ENCODE data around the gene STK36.

The STK36 gene

DNA sequence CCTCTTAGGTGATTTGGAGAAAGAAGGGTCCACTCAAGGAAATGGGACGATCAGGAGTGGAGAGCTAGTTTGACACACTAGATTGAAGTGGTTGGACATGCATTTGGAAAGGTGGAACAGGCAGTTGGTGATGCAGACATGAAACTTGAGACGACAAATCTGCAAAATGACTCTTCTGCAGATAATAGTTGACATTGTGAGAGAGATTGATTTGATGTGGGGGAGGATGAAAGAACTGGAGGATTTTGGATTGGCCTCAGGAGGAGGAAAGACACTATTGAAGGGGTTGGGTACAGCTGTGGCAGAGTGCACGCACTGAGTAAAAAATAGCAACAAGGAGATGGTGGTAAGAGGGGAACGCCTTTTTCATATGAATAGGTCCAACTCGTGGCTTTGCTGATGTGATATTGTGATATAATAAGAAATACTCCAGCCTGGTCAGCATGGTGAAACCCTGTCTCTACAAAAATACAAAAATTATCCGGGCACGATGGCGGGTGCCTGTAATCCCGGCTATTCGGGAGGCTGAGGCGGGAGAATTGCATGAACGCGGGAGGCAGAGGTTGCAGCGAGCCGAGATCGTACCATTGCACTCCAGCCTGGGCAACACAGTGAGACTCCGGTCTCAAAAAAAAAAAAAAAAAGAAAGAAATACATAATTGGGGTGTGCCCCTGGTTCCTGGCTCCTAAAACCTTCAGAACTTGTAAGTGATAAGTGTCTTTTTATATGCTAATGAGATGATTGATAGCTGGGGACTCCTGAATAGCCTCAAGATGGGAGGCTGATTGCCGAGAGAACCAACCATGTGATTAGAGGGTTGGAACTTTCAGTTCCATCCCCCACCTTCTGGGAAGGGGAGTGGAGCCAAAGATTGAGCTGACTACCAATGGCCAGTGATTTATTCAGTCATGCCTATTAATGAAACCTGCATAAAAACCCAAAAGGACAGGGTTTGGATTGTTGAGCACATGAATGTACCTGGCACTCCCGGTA is 48.5 kb downstream of the STK36 start:
- DNase-seq (ENCODE audit: low read depth): no peak

GRCh38 chr2:218721488-218721887 is 49.6 kb downstream of the STK36 start:
- no peak for DNase-seq (ENCODE audit: low read depth)

DNA sequence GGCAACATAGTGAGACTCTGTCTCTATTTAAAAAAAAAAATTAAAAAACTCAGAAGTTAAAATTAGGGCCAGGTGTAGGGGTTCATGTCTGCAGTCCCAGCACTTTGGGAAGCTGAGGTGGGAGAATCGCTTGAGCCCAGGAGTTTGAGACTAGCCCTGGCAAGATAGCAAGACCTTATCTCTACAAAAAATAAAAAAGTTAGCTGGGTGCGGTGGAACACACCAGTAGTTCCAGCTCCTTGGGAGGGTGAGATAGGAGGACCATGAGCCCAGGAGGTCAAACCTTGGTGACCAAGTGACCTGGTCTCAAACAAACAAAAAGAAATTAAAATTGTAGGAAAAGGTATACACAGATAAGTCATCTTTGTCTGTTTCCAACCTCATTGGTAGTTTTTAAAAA is 50.0 kb downstream of the STK36 start:
- no peak for DNase-seq (ENCODE audit: low read depth)

DNA sequence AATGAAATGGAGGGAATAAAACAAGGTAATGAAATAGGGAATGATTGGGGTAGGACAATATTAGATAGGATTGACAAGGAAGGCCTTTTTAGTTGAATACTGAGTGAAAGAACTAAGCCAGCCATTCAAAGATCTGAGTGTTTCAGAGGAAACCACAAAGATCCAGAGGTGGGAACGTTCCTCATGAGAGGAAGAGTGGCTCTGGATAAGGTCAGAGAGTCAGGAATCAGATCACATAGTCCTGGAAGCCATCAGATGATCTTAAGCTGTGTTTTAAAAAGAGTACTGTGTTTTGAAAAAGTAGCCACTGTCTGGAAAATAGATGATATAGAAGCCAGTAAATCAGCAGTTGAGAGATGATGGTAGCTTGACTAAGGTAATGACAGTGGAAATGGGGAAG is 50.5 kb downstream of the STK36 start:
- DNase-seq (ENCODE audit: low read depth): no peak

- no peak for DNase-seq (ENCODE audit: low read depth)
These were observed 51.2 kb downstream of the STK36 start for GRCh38 chr2:218722876-218723785.

- no peak for DNase-seq (ENCODE audit: low read depth)
These were observed 54.2 kb downstream of the STK36 start for GRCh38 chr2:218726004-218726574.

GRCh38 chr2:218727502-218728165 is 55.7 kb downstream of the STK36 start:
- DNase-seq (ENCODE audit: low read depth): no peak

DNA sequence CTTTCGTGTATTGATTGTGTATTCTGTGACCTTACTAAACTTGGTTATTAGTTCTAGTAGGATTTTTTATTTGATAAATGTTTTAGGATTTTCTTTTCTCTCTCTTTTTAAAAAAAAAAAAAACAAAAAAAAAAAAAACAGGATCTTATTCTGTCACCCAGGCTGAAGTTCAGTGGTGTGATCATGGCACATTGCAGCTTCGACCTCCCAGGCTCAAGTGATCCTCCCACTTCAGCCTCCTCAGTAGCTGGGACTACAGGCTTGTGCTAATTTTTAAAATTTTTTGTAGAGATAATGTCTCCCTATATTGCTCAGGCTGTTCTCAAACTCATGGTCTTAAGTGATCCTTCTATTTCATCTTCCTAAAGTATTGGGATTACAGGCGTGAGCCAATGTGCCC is 57.8 kb downstream of the STK36 start:
- no peak for DNase-seq (ENCODE audit: low read depth)

- DNase-seq (ENCODE audit: low read depth): no peak
These were observed 60.3 kb downstream of the STK36 start for GRCh38 chr2:218732052-218732760.

DNA sequence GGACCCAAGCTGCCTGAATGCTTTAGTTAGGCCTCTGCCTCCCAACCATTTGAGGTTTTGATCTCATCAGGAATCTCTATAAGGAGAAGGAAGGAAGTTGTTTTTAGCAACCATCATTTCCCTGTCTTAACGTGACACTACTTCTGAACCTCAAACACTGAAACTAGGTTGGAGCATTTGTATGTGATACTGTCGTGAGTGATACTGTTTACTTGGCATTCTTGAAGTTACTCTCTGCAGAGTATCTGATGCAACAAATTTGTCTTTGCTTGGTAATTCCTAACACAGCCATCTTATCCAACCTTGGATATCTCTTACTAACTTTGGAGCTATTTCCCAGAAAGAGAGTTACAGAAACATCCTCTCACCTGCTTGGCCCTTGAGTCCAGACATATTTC is 60.9 kb downstream of the STK36 start:
- no peak for DNase-seq (ENCODE audit: low read depth)

- DNase-seq (ENCODE audit: low read depth): no peak
These were observed 61.5 kb downstream of the STK36 start for GRCh38 chr2:218733171-218734021.

DNA sequence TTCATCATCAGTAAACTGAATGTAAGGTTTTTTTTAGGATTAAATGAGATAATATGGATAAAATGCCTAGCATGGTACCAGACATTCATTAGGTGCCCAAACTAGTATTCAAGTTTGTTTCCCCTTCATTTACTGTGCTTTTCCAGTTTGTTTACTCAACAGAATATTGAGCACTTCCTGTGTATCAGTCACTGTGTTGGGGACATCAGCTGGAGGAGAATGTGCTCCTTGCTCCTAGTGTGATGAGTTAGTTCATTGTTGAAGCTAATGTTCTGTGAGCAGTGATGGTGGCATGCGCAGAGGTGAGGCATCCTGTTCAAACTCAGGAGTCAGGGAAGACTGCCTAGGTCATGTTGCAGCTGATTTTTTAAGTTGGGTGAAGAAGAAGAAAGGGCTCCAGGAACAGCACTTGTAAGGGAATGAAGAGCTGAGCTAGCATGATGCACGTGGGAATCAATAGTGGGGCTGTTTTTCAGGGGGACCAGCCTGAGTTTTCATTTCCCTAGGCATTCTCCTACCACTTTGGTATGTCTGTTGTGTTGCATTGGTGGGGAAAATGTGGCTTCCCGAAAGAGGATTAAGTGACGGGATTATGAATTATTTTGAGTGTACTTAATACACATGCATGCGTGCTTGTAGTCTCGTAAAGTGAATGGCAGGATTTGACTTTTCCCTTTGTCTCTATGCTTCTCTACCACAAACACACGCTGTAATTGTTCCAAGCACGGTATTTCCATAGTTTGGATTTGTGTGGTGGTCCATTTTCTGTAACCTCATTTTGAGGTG is 62.5 kb downstream of the STK36 start:
- no peak for DNase-seq (ENCODE audit: low read depth)

- no peak for DNase-seq (ENCODE audit: low read depth)
These were observed 64.6 kb downstream of the STK36 start for GRCh38 chr2:218736531-218736930.

GRCh38 chr2:218743068-218743467 is 71.2 kb downstream of the STK36 start:
- no peak for DNase-seq (ENCODE audit: low read depth)

GRCh38 chr2:218744615-218745014 is 72.7 kb downstream of the STK36 start:
- DNase-seq (ENCODE audit: low read depth): no peak

DNA sequence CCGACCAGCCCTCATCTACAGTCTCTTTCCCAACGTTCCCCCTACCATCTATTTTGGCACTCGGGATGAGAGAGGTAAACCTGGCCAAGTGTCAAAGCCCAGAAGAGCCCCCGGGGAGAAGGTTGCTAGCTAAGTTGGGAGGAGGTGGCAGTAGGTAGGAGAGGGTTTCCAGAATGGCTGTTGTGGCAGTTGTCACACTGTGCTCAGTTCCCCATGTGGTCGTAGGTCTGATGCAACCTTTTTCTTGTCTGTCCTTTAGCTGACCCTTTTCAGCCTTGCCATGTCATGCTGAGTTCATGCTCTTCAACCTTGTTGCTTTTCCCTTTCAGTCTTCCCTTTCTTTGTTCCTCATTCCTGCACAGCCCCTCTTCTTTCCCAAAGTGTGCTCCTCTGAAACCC is 73.3 kb downstream of the STK36 start:
- DNase-seq (ENCODE audit: low read depth): no peak

DNA sequence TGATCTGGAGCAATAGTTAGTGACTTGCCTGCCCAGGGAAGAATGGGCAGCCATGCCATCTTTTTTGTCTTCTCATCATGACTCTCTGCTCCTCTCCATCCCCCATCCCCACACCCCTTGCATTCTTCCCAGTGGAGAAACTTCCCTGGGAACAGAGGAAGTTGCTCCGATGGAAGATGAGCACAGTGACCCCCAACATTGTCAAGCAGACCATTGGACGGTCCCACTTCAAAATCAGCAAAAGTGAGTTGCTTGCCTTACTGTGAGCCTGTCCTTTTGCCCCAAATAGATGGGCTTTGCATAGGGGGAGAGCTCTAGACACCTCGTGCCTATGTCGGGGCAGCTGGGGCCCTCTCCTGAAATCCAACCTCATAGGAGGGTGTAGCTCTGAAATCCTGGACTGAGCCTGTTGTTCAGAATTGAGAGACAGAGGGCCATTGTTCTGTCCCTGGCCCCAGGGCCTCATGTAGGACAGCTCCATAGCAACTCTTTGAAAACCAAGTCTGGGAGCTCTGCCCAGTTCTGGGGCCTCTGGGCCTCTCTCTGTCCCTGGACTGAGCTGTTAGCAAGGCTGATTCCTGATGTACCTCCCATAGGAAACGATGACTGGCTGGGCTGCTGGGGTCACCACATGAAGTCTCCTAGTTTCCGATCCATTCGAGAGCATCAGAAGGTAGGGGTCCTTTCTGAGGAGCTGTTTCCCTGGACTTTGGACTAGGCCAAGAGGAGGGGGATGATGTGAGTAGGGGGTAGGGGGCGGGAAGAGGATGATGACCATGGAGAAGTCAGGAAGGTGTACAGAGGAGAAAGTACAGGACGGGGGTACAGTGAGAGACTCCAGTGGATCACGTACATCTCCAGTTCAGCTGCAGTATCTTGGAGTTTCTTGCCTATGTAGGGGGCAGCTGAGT is 73.9 kb downstream of the STK36 start:
- no peak for DNase-seq (ENCODE audit: low read depth)

DNA sequence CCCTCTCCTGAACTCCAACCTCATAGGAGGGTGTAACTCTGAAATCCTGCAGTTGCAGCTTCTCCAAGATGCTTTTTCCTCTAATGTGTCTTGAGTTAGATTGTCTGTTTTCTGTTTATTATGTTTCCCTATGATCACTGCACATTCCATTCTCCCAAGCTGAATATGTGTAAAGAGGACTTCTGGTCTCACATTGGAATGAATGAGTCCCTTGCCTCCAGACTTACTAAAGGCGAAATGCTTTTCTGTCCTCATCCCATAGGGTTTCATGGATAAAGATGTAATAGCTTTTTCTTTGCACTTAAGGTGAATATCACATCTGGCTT is 74.5 kb downstream of the STK36 start:
- DNase-seq (ENCODE audit: low read depth): no peak

DNA sequence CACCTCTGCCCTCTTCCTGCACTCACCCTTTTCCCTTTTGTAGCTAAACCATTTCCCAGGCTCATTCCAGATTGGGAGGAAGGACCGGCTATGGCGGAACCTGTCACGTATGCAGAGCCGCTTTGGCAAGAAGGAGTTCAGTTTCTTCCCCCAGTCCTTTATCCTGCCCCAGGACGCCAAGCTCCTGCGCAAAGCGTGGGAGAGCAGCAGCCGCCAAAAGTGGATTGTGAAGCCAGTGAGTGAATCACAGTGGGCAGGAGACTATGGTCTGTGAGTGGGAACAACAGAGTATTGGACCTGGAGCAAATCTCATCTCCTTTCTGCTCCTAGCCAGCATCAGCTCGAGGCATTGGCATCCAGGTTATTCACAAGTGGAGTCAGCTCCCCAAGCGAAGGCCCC is 75.1 kb downstream of the STK36 start:
- no peak for DNase-seq (ENCODE audit: low read depth)
